ENCODE results near the gene EVX1.

The EVX1 gene

GRCh38 chr7:27249724-27250556, 7.3 kb downstream of the EVX1 start:
- DNase-seq (ENCODE audit: low read depth in 2 of 2), result no peak

DNA sequence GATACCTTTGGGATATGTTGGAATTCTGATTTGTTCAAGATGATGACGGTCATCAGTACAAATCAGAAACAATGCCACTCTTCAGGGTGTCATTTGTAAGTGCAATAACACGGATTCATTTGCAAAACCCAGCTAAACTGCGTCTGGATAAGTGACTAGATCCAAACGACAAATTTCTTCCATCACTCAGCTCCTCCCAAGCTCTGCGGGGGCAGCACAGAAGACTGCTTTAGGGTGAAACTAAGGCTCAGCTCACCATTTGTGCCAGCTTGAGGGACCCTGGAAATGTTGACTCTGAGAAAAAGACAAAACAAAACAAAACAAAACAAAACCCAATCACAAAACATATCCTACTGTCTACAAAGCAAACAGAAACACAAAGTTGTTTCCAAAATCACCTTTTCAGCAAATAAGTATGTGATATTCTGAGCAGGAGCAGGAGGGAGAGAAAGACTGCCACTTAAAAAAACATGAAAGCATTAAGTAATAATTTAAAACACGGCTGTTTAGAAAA, 8.0 kb downstream of the EVX1 start:
- no peak for DNase-seq (ENCODE audit: low read depth in 2 of 2)

- DNase-seq (ENCODE audit: low read depth in 2 of 2), result no peak
Measured at GRCh38 chr7:27251136-27251651, 8.6 kb downstream of the EVX1 start.

DNA sequence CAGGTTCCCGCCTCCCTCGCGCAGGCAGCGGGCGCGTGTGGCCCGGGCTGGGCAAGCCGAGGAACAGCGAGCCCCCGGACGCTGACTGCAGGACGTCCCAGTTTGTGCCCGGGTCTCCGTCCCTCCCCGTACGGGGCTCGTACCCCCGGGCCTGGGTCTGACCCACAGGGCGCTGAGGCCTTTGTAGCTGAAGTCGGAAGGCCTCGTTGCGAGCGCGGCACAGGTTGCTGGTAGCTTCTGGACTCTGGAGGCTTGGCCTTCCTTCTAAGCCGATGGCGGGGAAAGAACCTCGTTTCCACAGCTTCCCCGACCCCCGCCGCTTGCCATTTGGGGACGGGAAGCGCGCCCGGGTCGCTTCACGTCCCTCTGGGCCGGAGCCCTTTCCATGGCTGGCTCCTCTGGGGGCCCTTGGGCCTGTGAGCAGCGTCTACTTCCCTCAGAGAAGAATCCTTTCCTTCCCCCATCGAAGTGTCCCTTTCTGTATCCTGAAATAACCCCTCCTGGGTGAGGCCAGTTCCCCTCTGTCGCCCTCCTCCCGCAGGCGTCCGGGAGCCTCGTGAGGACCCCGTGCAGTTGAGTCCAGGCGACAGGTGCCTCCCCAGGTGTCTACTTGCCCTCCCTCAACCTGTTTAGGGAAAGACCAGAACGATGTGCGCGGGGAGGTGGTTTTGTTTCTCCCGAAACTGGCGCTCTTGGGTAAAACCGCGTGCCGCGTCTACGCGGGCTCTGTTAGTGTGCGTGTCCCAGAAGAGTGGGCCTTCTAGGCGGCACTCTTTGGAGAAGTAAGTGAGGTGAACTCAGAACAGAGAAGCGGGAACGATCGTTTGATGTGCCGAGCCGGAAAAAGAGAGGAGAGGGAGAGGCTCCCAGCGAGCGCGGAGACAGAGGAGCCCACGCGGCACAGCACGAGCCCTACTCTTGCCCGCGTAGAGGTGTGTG, 9.3 kb downstream of the EVX1 start:
- no peak for DNase-seq (ENCODE audit: low read depth in 2 of 2)

DNA sequence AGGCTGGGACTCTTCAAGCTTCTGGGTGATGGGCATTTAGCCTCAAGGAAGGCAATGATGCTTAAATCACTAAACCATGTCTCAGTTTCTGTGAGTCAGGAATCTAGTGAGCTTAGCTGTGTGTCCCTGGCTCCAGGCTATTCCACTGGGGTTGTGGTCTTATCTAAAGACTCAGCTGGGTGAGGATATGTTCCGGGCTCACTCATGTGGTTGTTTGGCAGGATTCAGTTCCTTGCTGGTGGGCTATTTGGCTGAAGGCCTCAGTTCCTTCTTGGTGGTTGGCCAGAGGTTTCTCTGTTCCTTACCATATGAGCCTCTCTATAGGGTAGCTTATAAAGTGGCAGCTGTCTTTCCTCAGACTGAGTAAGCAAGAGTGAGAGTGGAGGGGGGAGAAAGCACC, 12.0 kb downstream of the EVX1 start:
- no peak for DNase-seq (ENCODE audit: low read depth in 2 of 2)

DNA sequence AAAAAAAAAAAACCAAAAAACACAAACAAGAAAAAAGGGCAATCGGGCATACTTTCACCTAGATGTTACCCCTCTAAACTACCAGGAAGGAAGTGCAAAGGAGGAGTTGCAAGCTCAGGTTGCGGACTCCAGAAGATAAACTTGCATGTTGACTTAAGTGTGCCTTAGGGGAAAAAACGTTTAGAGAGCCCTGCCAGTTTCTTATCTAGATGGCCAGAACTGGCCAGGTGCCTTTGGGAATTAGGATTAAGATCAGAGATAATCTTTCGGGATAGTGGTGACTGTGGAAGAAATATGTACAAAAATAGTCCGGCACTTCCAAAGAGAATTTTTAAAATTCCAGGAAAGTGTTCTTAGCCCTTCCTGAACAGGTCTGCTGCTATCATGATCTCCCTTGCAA, 17.6 kb downstream of the EVX1 start:
- no peak for DNase-seq (ENCODE audit: low read depth in 2 of 2)

- no peak for DNase-seq (ENCODE audit: low read depth in 2 of 2)
Measured at GRCh38 chr7:27262121-27262520, 19.5 kb downstream of the EVX1 start.

GRCh38 chr7:27263781-27264180, 21.2 kb downstream of the EVX1 start:
- no peak for DNase-seq (ENCODE audit: low read depth in 2 of 2)

DNA sequence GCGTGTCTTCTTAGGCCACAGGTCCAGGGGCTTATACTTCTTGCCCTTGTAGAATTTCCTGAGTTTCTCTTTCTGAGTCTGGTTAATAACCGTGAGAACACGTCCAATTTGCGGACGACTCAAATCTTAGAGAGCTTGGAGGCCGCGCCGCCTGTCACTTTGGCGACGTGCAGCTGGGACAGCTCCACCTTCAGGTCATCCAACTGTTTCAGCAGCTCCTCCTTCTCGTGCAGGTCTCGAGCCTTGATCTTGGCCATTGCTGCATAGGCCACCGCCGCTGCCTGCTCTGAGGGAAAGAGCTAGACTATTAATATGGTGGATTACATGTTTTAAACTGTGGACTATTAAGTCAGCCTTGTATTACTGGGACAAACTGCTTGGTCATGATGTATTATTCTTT, 26.9 kb downstream of the EVX1 start:
- DNase-seq (ENCODE audit: low read depth in 2 of 2), result no peak

DNA sequence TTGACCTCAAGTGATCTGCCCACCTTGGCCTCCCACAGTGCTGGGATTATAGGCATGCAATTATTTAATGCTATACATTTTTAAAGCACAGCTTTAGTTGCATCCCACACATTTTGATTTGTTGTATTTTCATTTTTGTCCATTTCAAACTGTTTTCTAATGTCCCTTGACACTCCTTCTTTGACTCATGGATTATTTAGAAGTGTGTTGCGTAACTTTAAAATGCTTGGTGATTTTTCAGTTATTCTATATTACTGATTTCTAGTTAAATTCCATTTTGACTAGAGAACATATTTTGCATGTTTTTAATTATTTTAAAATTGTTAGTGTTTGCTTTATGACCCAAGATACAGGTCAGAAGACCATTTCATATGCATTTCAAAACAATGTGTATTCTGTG, 28.8 kb downstream of the EVX1 start:
- DNase-seq (ENCODE audit: low read depth in 2 of 2), result no peak

DNA sequence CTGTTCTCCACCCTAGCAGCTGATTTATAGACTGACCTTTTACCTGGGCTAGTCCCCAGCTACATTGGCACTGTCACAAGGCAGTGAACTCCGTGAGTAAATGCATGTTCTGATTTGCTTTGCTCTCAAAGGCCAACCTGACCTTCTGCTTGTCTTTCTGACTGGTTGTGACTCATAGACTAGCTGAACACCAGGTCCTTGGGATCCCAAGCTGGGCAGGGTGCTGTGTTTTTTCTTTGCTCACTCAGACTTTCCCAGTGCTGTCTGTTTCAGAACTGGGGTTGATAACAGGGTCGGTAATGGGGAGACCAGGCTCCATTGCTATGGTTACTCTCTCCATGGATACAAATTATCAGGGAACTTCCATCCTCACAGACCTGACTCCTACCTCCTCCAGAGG, 35.0 kb downstream of the EVX1 start:
- no peak for DNase-seq (ENCODE audit: low read depth in 2 of 2)

- DNase-seq (ENCODE audit: low read depth in 2 of 2), result no peak
Measured at GRCh38 chr7:27283558-27283957, 41.0 kb downstream of the EVX1 start.

GRCh38 chr7:27295236-27295635, 52.6 kb downstream of the EVX1 start:
- no peak for DNase-seq (ENCODE audit: low read depth in 2 of 2)

GRCh38 chr7:27297356-27297755, 54.8 kb downstream of the EVX1 start:
- DNase-seq (ENCODE audit: low read depth in 2 of 2), result no peak
